SK-MEL-5 (cell line): ENCODE measurements around the gene ROBO4. TPM values are rescaled to one million over a fixed set of nuclear protein-coding genes. Genes with fewer than 3 reads are reported as not detected.

Experiments
- DNase-seq: peaks from one replicate; pipeline ENCODE4 v3.0.0-alpha.2; 2016; ENCODE audit warnings: low read depth, low spot score
- in situ Hi-C: cut with HindIII; loops from 2 replicates; pipeline ENCODE4 v1.10.0; 2016; ENCODE audit warnings: low sequenced_read_pairs, high pct_unique_total_duplicates, low pct_unique_long_range_greater_than_20kb
- total RNA-seq: library from RNA; depleted of rRNA; stranded (reverse); fragments of >200 nt; shearing (Covaris generic); gene quantifications from 2 replicates; pipeline ENCODE4 v1.2.3, GENCODE V29; 2014

Gene ROBO4
- total RNA-seq, 1 experiment from 2014 or later = not detected

GRCh38 chr11:124879493-124880289 is 18.0 kb downstream of the ROBO4 start:
- in situ Hi-C loops = no loop called here
- DNase-seq = no peak

- in situ Hi-C loops = no loop called here
- DNase-seq = no peak
Measured at GRCh38 chr11:124878759-124879492, 18.7 kb downstream of the ROBO4 start.

GRCh38 chr11:124877910-124878758 is 19.5 kb downstream of the ROBO4 start:
- DNase-seq = no peak
- in situ Hi-C loops = no loop called here

- DNase-seq = no peak
- in situ Hi-C loops = no loop called here
Measured at GRCh38 chr11:124877631-124877909, 20.1 kb downstream of the ROBO4 start.

- in situ Hi-C loops = no loop called here
Measured at GRCh38 chr11:124876818-124877630, 20.6 kb downstream of the ROBO4 start.

GRCh38 chr11:124875943-124876817 is 21.5 kb downstream of the ROBO4 start:
- in situ Hi-C loops = no loop called here
- peak; percentile 89 for DNase-seq

More at GRCh38 chr11:124876818-124877630, 20.6 kb downstream of the ROBO4 start:
- no peak for DNase-seq

GRCh38 chr11:124875401-124875800 is 22.3 kb downstream of the ROBO4 start:
- in situ Hi-C loops = no loop called here
- DNase-seq = no peak

- in situ Hi-C loops = no loop called here
Measured at GRCh38 chr11:124874571-124875255, 23.0 kb downstream of the ROBO4 start.

GRCh38 chr11:124873951-124874350 is 23.7 kb downstream of the ROBO4 start:
- in situ Hi-C loops = no loop called here
- DNase-seq = no peak

More at GRCh38 chr11:124874571-124875255, 23.0 kb downstream of the ROBO4 start:
- DNase-seq = no peak

GRCh38 chr11:124872741-124873140 is 24.9 kb downstream of the ROBO4 start:
- DNase-seq = peak; percentile 31
- in situ Hi-C loops = no loop called here

GRCh38 chr11:124872280-124872679 is 25.4 kb downstream of the ROBO4 start:
- in situ Hi-C loops = no loop called here
- DNase-seq = no peak

GRCh38 chr11:124870430-124870829 is 27.2 kb downstream of the ROBO4 start:
- in situ Hi-C loops = no loop called here

GRCh38 chr11:124869856-124870387 is 27.7 kb downstream of the ROBO4 start:
- no peak for DNase-seq
- in situ Hi-C loops = no loop called here

More at GRCh38 chr11:124870430-124870829, 27.2 kb downstream of the ROBO4 start:
- no peak for DNase-seq

- in situ Hi-C loops = no loop called here
- no peak for DNase-seq
Measured at GRCh38 chr11:124869331-124869730, 28.3 kb downstream of the ROBO4 start.

GRCh38 chr11:124868331-124869274 is 29.1 kb downstream of the ROBO4 start:
- in situ Hi-C loops = no loop called here

More at GRCh38 chr11:124868331-124869274, 29.1 kb downstream of the ROBO4 start:
- DNase-seq = no peak
